GM23338 (cell line): ENCODE data around the gene CDCP1. TPM values are rescaled to one million over a fixed set of nuclear protein-coding genes. Genes with fewer than 3 reads are reported as not detected.

ENCODE experiments used
- ATAC-seq: fragments of 200-7000 bp; cut with Tn5 transposase; 3 replicates; pipeline ENCODE4 v1.9.1; 2020
- DNase-seq: peaks from one replicate; pipeline ENCODE4 v3.0.0-alpha.2; 2015; ENCODE audit warnings: low spot score
- H2AFZ ChIP-seq: fragments of 200-600 bp; sonication (generic); 2 replicates; pipeline ENCODE4 v1.8.0; 2016; ENCODE audit warnings: antibody characterized with exemption, mild to moderate bottlenecking, moderate library complexity
- H3F3A ChIP-seq: fragments of 200-600 bp; sonication (generic); replicated peaks from 2 replicates; pipeline ENCODE4 v1.8.0; 2017; ENCODE audit warnings: antibody characterized with exemption, mixed run types, low read depth
- H3K27ac ChIP-seq: fragments of 200-600 bp; sonication (generic); 2 replicates; pipeline ENCODE4 v1.6.1; 2016; ENCODE audit warnings: low read depth
- H3K27me3 ChIP-seq: fragments of 200-600 bp; sonication (generic); 2 replicates; pipeline ENCODE4 v1.8.0; 2016; ENCODE audit warnings: mild to moderate bottlenecking, mixed run types, moderate library complexity; ENCODE audit not compliant: insufficient read depth
- H3K36me3 ChIP-seq: fragments of 200-600 bp; sonication (generic); 2 replicates; pipeline ENCODE4 v1.8.0; 2016; ENCODE audit warnings: mild to moderate bottlenecking; ENCODE audit not compliant: insufficient read depth
- H3K4me1 ChIP-seq: fragments of 200-600 bp; sonication (generic); 2 replicates; pipeline ENCODE4 v1.8.0; 2016; ENCODE audit warnings: mild to moderate bottlenecking, moderate library complexity; ENCODE audit not compliant: insufficient read depth
- H3K4me2 ChIP-seq: fragments of 200-600 bp; sonication (generic); 2 replicates; pipeline ENCODE4 v1.7.1; 2017; ENCODE audit warnings: mixed run types
- H3K4me3 ChIP-seq: fragments of 200-600 bp; sonication (generic); 2 replicates; pipeline ENCODE4 v1.6.1; 2016; ENCODE audit warnings: mixed run types
- H3K79me2 ChIP-seq: fragments of 200-600 bp; sonication (generic); replicated peaks from 2 replicates; pipeline ENCODE4 v1.8.0; 2017; ENCODE audit warnings: mild to moderate bottlenecking; ENCODE audit not compliant: insufficient read depth
- H3K9me2 ChIP-seq: fragments of 200-600 bp; sonication (generic); 2 replicates; pipeline ENCODE4 v1.8.0; 2017; ENCODE audit not compliant: insufficient read depth
- H4K20me1 ChIP-seq: fragments of 200-600 bp; sonication (generic); replicated peaks from 2 replicates; pipeline ENCODE4 v1.8.0; 2017; ENCODE audit warnings: mild to moderate bottlenecking; ENCODE audit not compliant: insufficient read depth
- H3K27ac Mint-ChIP-seq: 2 replicates; pipeline ENCODE4 v1.8.0; 2020; ENCODE audit warnings: inconsistent platforms, mild to moderate bottlenecking, moderate library complexity, mixed read lengths
- H3K27me3 Mint-ChIP-seq: 3 replicates; pipeline ENCODE4 v1.8.0; 2022; ENCODE audit warnings: low read depth, mild to moderate bottlenecking, moderate library complexity, mixed read lengths, inconsistent platforms; ENCODE audit not compliant: insufficient read depth, poor library complexity
- H3K36me3 Mint-ChIP-seq: 3 replicates; pipeline ENCODE4 v1.8.0; 2021; ENCODE audit warnings: low read depth, mild to moderate bottlenecking, inconsistent platforms, moderate library complexity, mixed read lengths
- H3K4me1 Mint-ChIP-seq: 3 replicates; pipeline ENCODE4 v1.8.0; 2020; ENCODE audit warnings: mild to moderate bottlenecking, inconsistent platforms, mixed read lengths
- H3K4me3 Mint-ChIP-seq: 3 replicates; pipeline ENCODE4 v1.8.0; 2021; ENCODE audit warnings: moderate library complexity, mild to moderate bottlenecking, inconsistent platforms, mixed read lengths
- H3K9me3 Mint-ChIP-seq: 3 replicates; pipeline ENCODE4 v1.8.0; 2020; ENCODE audit warnings: moderate library complexity, mild to moderate bottlenecking, inconsistent platforms, mixed read lengths
- CREB1 ChIP-seq: fragments of 250-450 bp; sonication (Bioruptor Pico); IDR thresholded peaks from 2 replicates; pipeline ENCODE4 v1.5.0; 2020; ENCODE audit warnings: low read depth, mild to moderate bottlenecking, moderate library complexity
- ETS1 ChIP-seq: IDR thresholded peaks from 2 replicates; pipeline ENCODE4 v1.6.1; 2016; ENCODE audit warnings: antibody characterized with exemption
- EZH2 ChIP-seq: fragments of 200-600 bp; sonication (generic); IDR thresholded peaks from one replicate; pipeline ENCODE4 v1.8.0; 2017; ENCODE audit warnings: antibody characterized with exemption, mild to moderate bottlenecking, low read depth; ENCODE audit not compliant: unreplicated experiment
- EZH2phosphoT487 ChIP-seq: fragments of 200-600 bp; sonication (generic); IDR thresholded peaks from one replicate; pipeline ENCODE4 v1.8.1; 2018; ENCODE audit warnings: antibody characterized with exemption; ENCODE audit not compliant: unreplicated experiment
- JUNB ChIP-seq: IDR thresholded peaks from one replicate; pipeline ENCODE4 v1.6.1; 2016; ENCODE audit warnings: antibody characterized with exemption; ENCODE audit not compliant: unreplicated experiment
- NANOG ChIP-seq: IDR thresholded peaks from 2 replicates; pipeline ENCODE4 v1.6.1; 2016; ENCODE audit warnings: antibody characterized with exemption, borderline replicate concordance
- POLR2AphosphoS5 ChIP-seq: IDR thresholded peaks from 2 replicates; pipeline ENCODE4 v1.6.1; 2016; ENCODE audit warnings: antibody characterized with exemption, low read depth
- REST ChIP-seq: IDR thresholded peaks from one replicate; pipeline ENCODE4 v1.6.1; 2018; ENCODE audit warnings: antibody characterized with exemption; ENCODE audit not compliant: unreplicated experiment
- STAT1 ChIP-seq: IDR thresholded peaks from one replicate; pipeline ENCODE4 v1.6.1; 2016; ENCODE audit warnings: antibody characterized with exemption; ENCODE audit not compliant: unreplicated experiment
- ZNF114 ChIP-seq: fragments of 250-450 bp; sonication (Bioruptor Pico); IDR thresholded peaks from 2 replicates; pipeline ENCODE4 v1.5.0; 2020; ENCODE audit warnings: mild to moderate bottlenecking, moderate library complexity
- ZNF331 ChIP-seq: fragments of 250-450 bp; sonication (Bioruptor Pico); IDR thresholded peaks from 2 replicates; pipeline ENCODE4 v1.5.0; 2020; ENCODE audit warnings: low read depth, mild to moderate bottlenecking, moderate library complexity
- ZNF462 ChIP-seq: fragments of 250-450 bp; sonication (Bioruptor Pico); IDR thresholded peaks from 2 replicates; pipeline ENCODE4 v1.5.0; 2020; ENCODE audit warnings: mild to moderate bottlenecking, moderate library complexity
- polyA plus RNA-seq: library from polyadenylated mRNA; unstranded; fragments of >200 nt; fragmentation: Nextera tagmentation; extraction: Ambion mirVana; gene quantifications from 2 replicates; pipeline ENCODE4 v1.2.1, GENCODE V29; 2016
- total RNA-seq: library from RNA; depleted of rRNA; stranded (reverse); fragments of >200 nt; shearing (Covaris generic); gene quantifications from 2 replicates; pipeline ENCODE4 v1.2.3, GENCODE V29; 2014
- TF ChIP-seq, protein P1 (sequence below), 2 experiments: fragments of 200-600 bp in 1 of 2; sonication (generic) in 1 of 2; conservative IDR thresholded peaks; 2 replicates each; pipeline versions ENCODE4 v1.5.1 to v1.6.1; 2016 to 2017; ENCODE audit warnings: antibody characterized with exemption in 2 of 2, low read depth in 2 of 2, mild to moderate bottlenecking in 2 of 2, moderate library complexity in 1 of 2

Gene CDCP1
- total and polyA plus RNA-seq, 2 experiments from 2014 or later = 7.7 to 20.1 TPM

- H3K9me3 Mint-ChIP-seq = no peaks in the 10 kb centered on the region
- H3K36me3 ChIP-seq = no peaks in the 10 kb centered on the region
- H3K27me3 Mint-ChIP-seq = peaks cover 14% of the 10 kb centered on the region
- no peaks in the 10 kb centered on the region for H3K27me3 ChIP-seq
- H4K20me1 ChIP-seq = no peaks in the 10 kb centered on the region
- no peak overlapping the region for H2AFZ ChIP-seq
- no peaks in the 10 kb centered on the region for H3K79me2 ChIP-seq
- ATAC-seq (no peak; the same call in 2 of the 3 replicates), DNase-seq (no peak)
- no peak overlapping the region for H3K4me3 ChIP-seq
- peaks cover 11% of the 10 kb centered on the region; the same call in 1 of the 2 replicates for H3K4me1 ChIP-seq
- TF ChIP-seq ZNF462 (no peak), EZH2phosphoT487 (no peak), ETS1 (no peak), STAT1 (no peak), JUNB (no peak), EZH2 (no peak), NANOG (no peak), REST (no peak), ZNF331 (CRISPR knock-in tag) (no peak), CREB1 (CRISPR knock-in tag) (no peak), ZNF114 (no peak), POLR2AphosphoS5 (no peak)
- TF ChIP-seq, protein P1, sequence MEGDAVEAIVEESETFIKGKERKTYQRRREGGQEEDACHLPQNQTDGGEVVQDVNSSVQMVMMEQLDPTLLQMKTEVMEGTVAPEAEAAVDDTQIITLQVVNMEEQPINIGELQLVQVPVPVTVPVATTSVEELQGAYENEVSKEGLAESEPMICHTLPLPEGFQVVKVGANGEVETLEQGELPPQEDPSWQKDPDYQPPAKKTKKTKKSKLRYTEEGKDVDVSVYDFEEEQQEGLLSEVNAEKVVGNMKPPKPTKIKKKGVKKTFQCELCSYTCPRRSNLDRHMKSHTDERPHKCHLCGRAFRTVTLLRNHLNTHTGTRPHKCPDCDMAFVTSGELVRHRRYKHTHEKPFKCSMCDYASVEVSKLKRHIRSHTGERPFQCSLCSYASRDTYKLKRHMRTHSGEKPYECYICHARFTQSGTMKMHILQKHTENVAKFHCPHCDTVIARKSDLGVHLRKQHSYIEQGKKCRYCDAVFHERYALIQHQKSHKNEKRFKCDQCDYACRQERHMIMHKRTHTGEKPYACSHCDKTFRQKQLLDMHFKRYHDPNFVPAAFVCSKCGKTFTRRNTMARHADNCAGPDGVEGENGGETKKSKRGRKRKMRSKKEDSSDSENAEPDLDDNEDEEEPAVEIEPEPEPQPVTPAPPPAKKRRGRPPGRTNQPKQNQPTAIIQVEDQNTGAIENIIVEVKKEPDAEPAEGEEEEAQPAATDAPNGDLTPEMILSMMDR (conservative IDR thresholded peaks at IDR 0.05; ENCODE audit: low read depth in 2 of 2) = no peak
- H3K4me1 Mint-ChIP-seq = peaks cover 12% of the 10 kb centered on the region
- no peak overlapping the region for H3K4me2 ChIP-seq
- H3K9me2 ChIP-seq = no peaks in the 10 kb centered on the region
- H3K27ac Mint-ChIP-seq = no peak overlapping the region
- H3F3A ChIP-seq = no peaks in the 10 kb centered on the region
- no peaks in the 10 kb centered on the region for H3K36me3 Mint-ChIP-seq
- no peak overlapping the region for H3K4me3 Mint-ChIP-seq
- no peak overlapping the region for H3K27ac ChIP-seq
Measured at GRCh38 chr3:45178183-45179023, 32.2 kb upstream of the CDCP1 start.
